NCI-H1417 treated with DMSO at 0.1 percent for 48 hours (cell line): ENCODE measurements around the gene IGFBP3.

Experiments
- DNase-seq: peaks from one replicate; lab custom pipeline; 2025; lab: John Stamatoyannopoulos, UW

Gene IGFBP3

DNA sequence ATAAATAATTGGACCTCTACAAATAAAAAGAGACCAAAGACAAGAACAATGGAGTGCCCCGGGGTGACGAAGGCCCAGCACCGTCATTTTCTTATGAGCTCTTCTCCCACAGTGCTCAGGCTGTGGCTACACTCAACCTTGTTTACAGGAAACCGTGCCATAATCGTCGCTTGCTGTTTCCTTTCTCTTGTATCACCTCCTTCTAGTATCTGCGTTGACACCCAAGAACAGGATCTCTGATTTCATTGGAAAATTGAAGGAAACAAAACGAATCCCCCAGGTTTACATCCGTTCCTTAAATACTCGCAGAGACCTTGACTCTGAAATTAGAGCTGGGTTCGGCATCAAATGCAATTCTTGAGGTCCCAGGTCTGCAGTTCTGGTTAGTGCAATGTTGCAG lies 1.7 kb upstream of the IGFBP3 start:
- no peak for DNase-seq

- no peak for DNase-seq
These were observed 837 bp upstream of the IGFBP3 start for GRCh38 chr7:45921699-45922519.

DNA sequence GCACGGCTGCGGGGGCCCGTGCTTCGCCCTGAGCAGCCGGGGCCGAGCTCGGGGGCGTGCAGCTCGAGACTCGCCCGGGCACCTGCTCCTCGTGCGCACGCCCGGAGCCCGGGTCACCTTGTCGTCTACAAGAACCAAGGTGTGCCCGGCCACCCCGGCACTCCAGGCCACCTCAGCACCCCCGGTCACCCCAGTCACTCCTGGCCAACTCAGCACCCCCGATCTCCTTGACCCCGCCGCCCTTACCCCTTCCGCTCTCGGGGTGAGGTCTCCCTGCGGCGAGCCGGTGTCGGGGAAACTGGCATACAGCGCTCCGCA lies 268 bp upstream of the IGFBP3 start:
- DNase-seq = no peak

DNA sequence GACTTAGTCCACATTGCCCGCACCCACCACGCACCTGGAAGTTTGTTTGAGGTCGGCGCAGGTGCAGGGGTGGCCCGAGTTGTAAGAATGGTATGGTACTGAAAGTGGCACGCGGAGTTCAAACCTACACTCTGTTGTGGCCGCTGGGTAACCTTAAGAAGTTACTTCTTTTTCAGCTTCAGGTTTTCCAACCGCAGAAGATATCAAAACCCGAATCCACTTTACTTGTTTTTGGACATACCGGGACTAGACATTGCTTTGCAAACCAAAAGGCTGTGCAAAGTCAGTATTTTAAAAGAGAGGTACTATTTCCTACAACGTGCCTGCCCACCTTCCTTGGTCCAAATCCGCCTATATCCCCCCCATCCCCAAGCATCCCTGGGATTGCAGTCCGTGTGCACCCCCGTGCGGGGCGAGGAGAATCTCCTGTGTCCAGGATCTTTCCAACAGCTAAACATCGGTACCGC lies 1.0 kb downstream of the IGFBP3 start:
- no peak for DNase-seq

GRCh38 chr7:45919231-45919784 lies 1.8 kb downstream of the IGFBP3 start:
- no peak for DNase-seq

GRCh38 chr7:45918556-45918955 lies 2.5 kb downstream of the IGFBP3 start:
- no peak for DNase-seq

GRCh38 chr7:45917658-45918057 lies 3.4 kb downstream of the IGFBP3 start:
- no peak for DNase-seq

DNA sequence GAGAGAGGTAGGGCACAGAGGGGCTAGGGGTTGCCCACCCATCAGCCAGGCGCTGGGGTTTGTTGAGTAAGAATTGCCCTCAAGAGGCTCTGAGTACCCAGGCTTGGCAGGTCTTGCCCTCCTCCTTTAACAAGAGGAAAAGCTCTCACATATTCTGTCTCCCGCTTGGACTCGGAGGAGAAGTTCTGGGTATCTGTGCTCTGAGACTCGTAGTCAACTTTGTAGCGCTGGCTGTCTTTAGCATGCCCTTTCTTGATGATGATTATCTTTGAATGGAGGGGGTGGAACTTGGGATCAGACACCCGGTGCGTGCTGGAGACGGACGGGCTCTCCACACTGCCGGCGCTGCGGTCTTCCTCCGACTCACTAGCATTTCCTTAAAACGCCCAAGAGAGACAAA lies 4.0 kb downstream of the IGFBP3 start:
- no peak for DNase-seq

DNA sequence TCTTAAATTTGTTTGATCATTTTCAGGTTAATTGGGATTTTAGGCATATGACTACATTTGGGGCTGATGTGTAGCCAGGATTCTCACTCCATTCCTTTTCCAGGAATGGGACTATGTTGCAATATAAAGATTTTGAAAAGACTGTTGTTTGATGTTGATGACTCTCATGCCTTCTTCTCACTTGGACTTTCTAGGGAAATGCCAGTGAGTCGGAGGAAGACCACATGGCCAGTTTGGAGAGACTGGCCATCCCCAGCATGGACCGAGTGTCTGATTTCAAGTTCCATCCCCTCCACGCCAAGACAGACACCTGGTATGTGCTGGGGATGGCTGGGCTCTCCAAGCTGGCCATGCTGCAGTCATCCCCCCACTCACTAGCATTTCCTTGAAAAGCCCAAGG lies 5.5 kb downstream of the IGFBP3 start:
- DNase-seq = no peak

GRCh38 chr7:45914911-45915310 lies 6.2 kb downstream of the IGFBP3 start:
- no peak for DNase-seq

DNA sequence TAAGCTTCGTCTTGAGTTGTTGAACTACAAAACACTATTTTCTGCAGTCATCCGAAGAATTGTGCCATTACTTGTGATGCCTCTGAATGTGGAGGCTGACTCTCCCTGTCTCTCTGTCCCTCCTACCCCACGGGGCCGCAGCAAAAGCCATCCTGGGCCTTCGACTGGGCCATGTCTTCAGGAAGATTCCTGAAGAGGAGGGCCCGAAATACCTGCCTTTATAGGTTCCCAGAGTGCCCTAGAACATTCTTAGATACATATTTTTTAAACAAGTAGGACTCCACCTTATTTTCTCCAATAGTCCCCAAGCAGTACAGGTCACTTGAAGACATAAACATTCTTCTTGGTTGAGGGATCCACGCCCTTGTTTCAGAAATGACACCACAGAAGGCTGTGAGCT lies 8.1 kb downstream of the IGFBP3 start:
- DNase-seq = no peak

GRCh38 chr7:45911311-45911710 lies 9.8 kb downstream of the IGFBP3 start:
- DNase-seq = no peak

- no peak for DNase-seq
These were observed 10.2 kb downstream of the IGFBP3 start for GRCh38 chr7:45910855-45911254.

DNA sequence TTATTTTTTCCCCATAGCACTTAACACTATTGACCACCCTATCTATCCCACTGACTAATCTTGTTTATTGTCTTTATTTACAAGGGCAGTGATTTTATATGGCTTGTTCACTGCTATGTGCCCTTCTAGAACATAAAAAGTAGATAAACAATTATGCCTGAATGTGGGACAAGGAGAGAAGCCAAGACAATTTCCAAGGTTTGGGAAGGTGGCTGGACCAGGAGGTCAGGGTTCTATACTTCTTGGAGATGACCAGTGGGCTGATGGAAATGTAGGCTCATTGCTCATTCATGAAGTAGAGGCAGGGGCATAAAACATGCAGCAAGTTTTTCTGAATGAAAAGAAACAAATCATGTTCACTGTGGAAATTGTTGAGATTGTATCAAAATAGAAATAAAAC lies 11.5 kb downstream of the IGFBP3 start:
- no peak for DNase-seq

- no peak for DNase-seq
These were observed 18.3 kb downstream of the IGFBP3 start for GRCh38 chr7:45902820-45903219.

- no peak for DNase-seq
These were observed 19.5 kb downstream of the IGFBP3 start for GRCh38 chr7:45901566-45901965.

DNA sequence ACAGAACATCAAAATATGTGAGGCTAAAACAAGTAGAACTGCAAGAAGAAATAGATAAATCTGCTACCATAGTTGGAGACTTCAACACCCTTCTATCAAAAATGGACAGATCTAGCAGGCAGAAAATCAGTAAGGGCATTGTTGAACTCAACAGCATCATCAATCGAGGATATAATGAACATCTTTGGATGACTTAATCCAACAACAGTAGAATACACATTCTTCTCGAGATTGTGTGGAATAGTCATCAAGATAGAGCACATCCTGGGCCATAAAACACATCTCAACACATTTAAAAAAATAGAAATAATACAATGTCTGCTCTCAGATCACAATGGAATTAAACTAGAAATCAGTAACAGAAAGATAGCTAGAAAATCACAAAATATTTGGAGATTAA lies 22.9 kb downstream of the IGFBP3 start:
- no peak for DNase-seq

GRCh38 chr7:45897042-45897690 lies 23.9 kb downstream of the IGFBP3 start:
- DNase-seq = no peak

- DNase-seq = no peak
These were observed 26.4 kb downstream of the IGFBP3 start for GRCh38 chr7:45894665-45895062.

DNA sequence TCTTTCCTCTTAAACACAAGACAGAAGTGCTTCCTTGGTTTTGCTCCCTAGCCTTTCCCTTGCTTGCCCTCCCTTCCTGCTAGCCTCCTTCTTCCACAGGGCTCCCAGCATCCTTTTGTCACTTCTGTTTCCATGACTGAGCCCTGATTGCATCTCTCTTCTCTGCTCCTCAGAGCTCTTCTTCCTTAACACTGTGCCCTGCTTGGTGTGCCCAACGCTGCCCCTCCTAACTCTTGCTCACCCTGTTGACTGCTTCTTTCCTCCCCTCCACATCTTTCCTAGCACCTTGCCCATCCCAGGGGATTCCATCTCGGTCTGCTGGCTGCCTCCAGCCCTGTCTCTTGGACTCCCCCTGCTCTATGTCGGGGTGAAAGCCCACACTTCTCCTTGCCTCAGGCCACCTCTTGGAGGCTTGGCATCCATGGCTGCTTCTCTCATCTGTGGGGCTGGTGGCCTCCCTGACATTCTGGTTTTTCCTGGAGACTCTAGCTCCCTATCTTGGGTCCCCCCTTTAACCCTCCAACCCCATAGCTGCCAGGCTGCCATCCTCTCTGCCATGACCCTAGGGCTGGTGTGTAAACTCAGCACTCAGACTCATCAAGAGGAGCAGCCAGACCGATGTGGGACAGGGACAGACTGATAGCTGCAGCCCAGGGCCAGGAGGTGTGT lies 26.9 kb downstream of the IGFBP3 start:
- no peak for DNase-seq

DNA sequence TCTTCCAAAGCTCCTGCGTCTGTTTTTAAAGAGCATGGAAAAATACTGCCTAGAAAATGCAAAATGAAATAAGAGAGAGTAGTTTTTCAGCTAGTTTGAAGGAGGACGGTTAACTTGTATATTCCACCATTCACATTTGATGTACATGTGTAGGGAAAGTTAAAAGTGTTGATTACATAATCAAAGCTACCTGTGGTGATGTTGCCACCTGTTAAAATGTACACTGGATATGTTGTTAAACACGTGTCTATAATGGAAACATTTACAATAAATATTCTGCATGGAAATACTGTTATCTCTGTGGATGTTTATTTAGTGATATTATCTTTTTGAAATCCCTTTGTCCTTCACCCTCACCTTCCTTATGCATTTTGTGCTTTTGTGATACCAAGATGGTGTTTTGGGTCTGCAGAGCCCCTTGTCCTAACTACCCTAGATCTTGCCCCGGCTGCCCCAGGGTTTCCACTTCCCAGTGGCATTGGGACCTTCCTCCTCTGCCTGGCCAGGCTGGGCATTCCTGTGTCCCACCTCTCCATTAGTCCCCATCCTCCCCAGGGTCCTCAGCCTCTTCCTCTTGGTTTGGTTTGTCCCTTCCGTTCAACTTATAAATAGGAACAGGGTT lies 27.6 kb downstream of the IGFBP3 start:
- no peak for DNase-seq

DNA sequence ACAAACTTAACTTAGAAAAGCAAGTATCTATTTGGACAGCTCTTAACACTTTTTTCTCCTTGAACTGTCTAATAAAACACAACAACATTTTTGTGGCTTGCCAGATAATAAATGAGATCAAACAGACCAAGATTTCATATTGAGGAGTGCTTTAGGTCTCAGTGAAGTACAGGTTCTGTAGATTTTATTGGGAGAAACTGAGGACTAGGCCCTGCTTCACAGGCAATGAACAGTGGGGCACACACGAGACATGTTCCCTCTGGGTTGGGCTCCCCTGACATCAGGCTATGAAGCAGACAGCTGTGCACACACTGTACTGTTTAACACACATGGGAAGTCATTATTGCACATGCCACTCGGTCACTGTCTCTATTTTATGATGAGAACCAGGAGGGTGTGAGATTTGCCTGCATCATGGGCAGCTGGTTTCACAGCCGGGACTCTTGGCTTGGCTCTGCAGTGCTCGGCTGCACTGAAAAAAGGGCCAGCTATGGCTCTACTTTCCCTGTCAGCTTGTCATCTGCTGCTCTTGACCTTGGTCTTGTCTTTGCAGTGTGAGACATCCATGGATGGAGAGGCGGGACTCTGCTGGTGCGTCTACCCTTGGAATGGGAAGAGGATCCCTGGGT lies 28.6 kb downstream of the IGFBP3 start:
- no peak for DNase-seq
